ENCODE data around the gene AREG.

DNA sequence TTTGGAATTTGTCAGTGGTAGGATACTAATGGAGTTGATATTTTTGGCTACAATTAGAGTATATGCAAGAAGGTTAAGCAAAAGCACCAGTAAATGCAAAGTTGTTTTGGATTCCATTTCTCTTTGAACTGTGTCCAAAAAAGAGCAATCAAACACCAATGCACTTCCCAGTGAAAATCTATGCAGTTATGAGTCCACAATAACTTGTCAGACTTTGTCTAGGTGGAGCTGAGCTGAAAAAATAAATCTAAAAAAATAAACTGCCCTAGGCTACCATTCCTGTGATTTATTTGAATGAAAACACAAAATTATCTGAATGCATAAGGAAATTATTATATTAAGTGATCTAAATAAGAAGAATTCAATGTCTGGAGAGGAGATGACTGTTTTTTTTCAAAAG lies 37.0 kb upstream of the AREG start:
- TF ChIP-seq, protein P1, sequence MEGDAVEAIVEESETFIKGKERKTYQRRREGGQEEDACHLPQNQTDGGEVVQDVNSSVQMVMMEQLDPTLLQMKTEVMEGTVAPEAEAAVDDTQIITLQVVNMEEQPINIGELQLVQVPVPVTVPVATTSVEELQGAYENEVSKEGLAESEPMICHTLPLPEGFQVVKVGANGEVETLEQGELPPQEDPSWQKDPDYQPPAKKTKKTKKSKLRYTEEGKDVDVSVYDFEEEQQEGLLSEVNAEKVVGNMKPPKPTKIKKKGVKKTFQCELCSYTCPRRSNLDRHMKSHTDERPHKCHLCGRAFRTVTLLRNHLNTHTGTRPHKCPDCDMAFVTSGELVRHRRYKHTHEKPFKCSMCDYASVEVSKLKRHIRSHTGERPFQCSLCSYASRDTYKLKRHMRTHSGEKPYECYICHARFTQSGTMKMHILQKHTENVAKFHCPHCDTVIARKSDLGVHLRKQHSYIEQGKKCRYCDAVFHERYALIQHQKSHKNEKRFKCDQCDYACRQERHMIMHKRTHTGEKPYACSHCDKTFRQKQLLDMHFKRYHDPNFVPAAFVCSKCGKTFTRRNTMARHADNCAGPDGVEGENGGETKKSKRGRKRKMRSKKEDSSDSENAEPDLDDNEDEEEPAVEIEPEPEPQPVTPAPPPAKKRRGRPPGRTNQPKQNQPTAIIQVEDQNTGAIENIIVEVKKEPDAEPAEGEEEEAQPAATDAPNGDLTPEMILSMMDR (IDR thresholded peaks at IDR 0.05) = no peak
- no peak for TF ChIP-seq POLR2A (IDR thresholded peaks at IDR 0.05)
- no peak for TF ChIP-seq POLR2AphosphoS5 (IDR thresholded peaks at IDR 0.05)
- TF ChIP-seq EP300 (IDR thresholded peaks at IDR 0.05) = no peak
